Natural killer cell (primary cell): Measurements from ENCODE around the gene ELFN2. TPM values are rescaled to one million over a fixed set of nuclear protein-coding genes. Genes with fewer than 3 reads are reported as not detected.
"Not testable (repeated sequence)": the region's sequence is repeated elsewhere in the genome, so short reads cannot be mapped to it uniquely, and the experiment has no call there.

Experiments
- ATAC-seq, 3 donors: fragments of 150-1000 bp in 2 of 3; fragments of 200-7000 bp in 1 of 3; cut with Tn5 transposase; 1 replicate in 1 of 3; 2 replicates in 2 of 3; pipeline ENCODE4 v1.10.0; 2021; ENCODE audit warnings: mild to moderate bottlenecking in 2 of 3, moderate library complexity in 2 of 3
- DNase-seq, 2 donors: peaks; one replicate each; pipeline versions ENCODE4 v3.0.0 to v3.0.0-alpha.2; 2013 to 2021; ENCODE audit warnings: mixed read lengths in 1 of 2
- H3K27ac ChIP-seq: one replicate; pipeline ENCODE4 v1.5.1; 2013; ENCODE audit warnings: mild to moderate bottlenecking, low read length
- H3K27me3 ChIP-seq: one replicate; pipeline ENCODE4 v1.6.1; 2013; ENCODE audit warnings: low read length; ENCODE audit not compliant: control insufficient read depth, insufficient read depth
- H3K36me3 ChIP-seq: one replicate; pipeline ENCODE4 v1.6.1; 2013; ENCODE audit warnings: low read length; ENCODE audit not compliant: control insufficient read depth, insufficient read depth
- H3K4me1 ChIP-seq: one replicate; pipeline ENCODE4 v1.6.1; 2013; ENCODE audit warnings: low read length; ENCODE audit not compliant: control insufficient read depth, insufficient read depth
- H3K4me3 ChIP-seq: one replicate; pipeline ENCODE4 v1.5.1; 2013; ENCODE audit warnings: low read length
- H3K9me3 ChIP-seq: one replicate; pipeline ENCODE4 v1.6.1; 2013; ENCODE audit warnings: low read length; ENCODE audit not compliant: control insufficient read depth, insufficient read depth
- H3K27ac Mint-ChIP-seq, 2 donors: one replicate each; pipeline ENCODE4 v1.8.0; 2022; ENCODE audit warnings: mild to moderate bottlenecking in 2 of 2, mixed read lengths in 2 of 2, moderate library complexity in 1 of 2
- H3K27me3 Mint-ChIP-seq, 2 donors: one replicate each; pipeline ENCODE4 v1.8.0; 2022; ENCODE audit warnings: low read depth in 2 of 2, mixed read lengths in 2 of 2
- H3K36me3 Mint-ChIP-seq: one replicate; pipeline ENCODE4 v1.8.0; 2022; ENCODE audit warnings: mixed read lengths
- H3K4me1 Mint-ChIP-seq, 2 donors: one replicate each; pipeline ENCODE4 v1.8.0; 2022; ENCODE audit warnings: mixed read lengths in 2 of 2
- H3K4me3 Mint-ChIP-seq: one replicate; pipeline ENCODE4 v1.8.0; 2022; ENCODE audit warnings: mild to moderate bottlenecking, moderate library complexity, mixed read lengths
- H3K9me3 Mint-ChIP-seq, 2 donors: one replicate each; pipeline ENCODE4 v1.8.0; 2022; ENCODE audit warnings: mixed read lengths in 2 of 2
- CTCF ChIP-seq: fragments of 200-600 bp; IDR thresholded peaks from one replicate; pipeline ENCODE4 v1.8.0; 2022; ENCODE audit warnings: antibody characterized with exemption
- WGBS: methylation state at CpG from one replicate; pipeline ENCODE4 v1.1.7; 2013; ENCODE audit warnings: missing lambda C conversion rate; ENCODE audit not compliant: insufficient coverage; 5-methylcytosine and 5-hydroxymethylcytosine counted together
- intact Hi-C: fragments of 100-400 bp; cut with micrococcal nuclease; formaldehyde crosslinking; loops from one replicate; pipeline ENCODE4 v1.14.2; 2022
- total RNA-seq, 4 donors: library from RNA; stranded (reverse); fragments of 120-200 nt in 1 of 4; gene quantifications; one replicate each; pipeline versions ENCODE4 v1.2.3 to v1.2.4, GENCODE V29; 2013 to 2022

Gene ELFN2
- total RNA-seq, 3 donors from 2014 or later (not counting 1 experiment from before 2014, with no cell fraction given), result 0.33 to 0.49 (median 0.36) TPM

GRCh38 chr22:37329238-37330140 lies 97.8 kb downstream of the ELFN2 start:
- Mint-ChIP-seq H3K4me1 (no peaks in the 10 kb centered on the region), H3K36me3 (no peaks in the 10 kb centered on the region), H3K27me3 (peaks cover 31 to 38% of the 10 kb centered on the region in 2 donors), H3K27ac (peak overlapping the region; percentile 40 to 54), H3K4me3 (no peak overlapping the region), H3K9me3 (no peaks in the 10 kb centered on the region)
- H3K36me3 ChIP-seq, result no peaks in the 10 kb centered on the region
- H3K4me3 ChIP-seq, result no peak overlapping the region
- H3K27ac ChIP-seq, result no peak overlapping the region
- H3K9me3 ChIP-seq, result no peaks in the 10 kb centered on the region
- ATAC-seq (no peak), DNase-seq (no peak)
- intact Hi-C loops, result no loop called here
- H3K27me3 ChIP-seq, result peaks cover 41% of the 10 kb centered on the region
- 84% methylated on average over 14 of the region's 14 CpGs for WGBS
- no peak for TF ChIP-seq CTCF
- peaks cover 3% of the 10 kb centered on the region for H3K4me1 ChIP-seq

- H3K27ac Mint-ChIP-seq, result peak overlapping the region; percentile 40 to 54
- intact Hi-C loops, DNase-seq, H3K4me1 ChIP-seq, ATAC-seq, H3K4me1 Mint-ChIP-seq, H3K36me3 Mint-ChIP-seq, H3K36me3 ChIP-seq, H3K9me3 ChIP-seq, H3K27ac ChIP-seq, H3K9me3 Mint-ChIP-seq, H3K4me3 Mint-ChIP-seq, H3K4me3 ChIP-seq: not testable (repeated sequence)
- WGBS, result 68% methylated on average over 6 of the region's 6 CpGs
- H3K27me3 ChIP-seq, result peaks cover 40% of the 10 kb centered on the region
- peaks cover 31 to 38% of the 10 kb centered on the region in 2 donors for H3K27me3 Mint-ChIP-seq
Measured at GRCh38 chr22:37328538-37329237, 98.6 kb downstream of the ELFN2 start.

- H3K9me3 Mint-ChIP-seq, result no peaks in the 10 kb centered on the region
- intact Hi-C loops, result no loop called here
- H3K36me3 Mint-ChIP-seq, result no peaks in the 10 kb centered on the region
- no peaks in the 10 kb centered on the region for H3K4me1 Mint-ChIP-seq
- Histone ChIP-seq H3K4me1 (no peaks in the 10 kb centered on the region), H3K9me3 (no peaks in the 10 kb centered on the region), H3K36me3 (no peaks in the 10 kb centered on the region), H3K4me3 (no peak overlapping the region), H3K27ac (no peak overlapping the region), H3K27me3 (peaks cover 35% of the 10 kb centered on the region)
- no peak for DNase-seq
- TF ChIP-seq CTCF, result no peak
- H3K4me3 Mint-ChIP-seq, result no peak overlapping the region
- no peak for ATAC-seq
- H3K27me3 Mint-ChIP-seq, result peaks cover 34 to 38% of the 10 kb centered on the region in 2 donors
- H3K27ac Mint-ChIP-seq, result no peak overlapping the region
- 95% methylated on average over 8 of the region's 8 CpGs for WGBS
Measured at GRCh38 chr22:37328017-37328416, 99.3 kb downstream of the ELFN2 start.

GRCh38 chr22:37326726-37327125 lies 100.6 kb downstream of the ELFN2 start:
- Mint-ChIP-seq H3K9me3 (no peaks in the 10 kb centered on the region), H3K4me1 (no peaks in the 10 kb centered on the region), H3K4me3 (no peak overlapping the region), H3K27ac (no peak overlapping the region), H3K36me3 (no peaks in the 10 kb centered on the region), H3K27me3 (peaks cover 25 to 28% of the 10 kb centered on the region in 2 donors)
- Histone ChIP-seq H3K4me1 (no peaks in the 10 kb centered on the region), H3K4me3 (no peak overlapping the region), H3K9me3 (no peaks in the 10 kb centered on the region), H3K36me3 (no peaks in the 10 kb centered on the region), H3K27me3 (peaks cover 28% of the 10 kb centered on the region), H3K27ac (no peak overlapping the region)
- DNase-seq (no peak), ATAC-seq (no peak)
- WGBS, result 73% methylated on average over 6 of the region's 7 CpGs
- intact Hi-C loops, result no loop called here
- no peak for TF ChIP-seq CTCF
